Panc1 (cell line): ENCODE data around the gene UCP3.

Source experiments
- CTCF ChIP-seq: fragments of 450-650 bp; IDR thresholded peaks from 2 replicates; pipeline ENCODE4 v1.5.1; 2017; ENCODE audit warnings: mild to moderate bottlenecking
- POLR2AphosphoS5 ChIP-seq: IDR thresholded peaks from 2 replicates; pipeline ENCODE4 v1.6.1; 2012; ENCODE audit warnings: mild to moderate bottlenecking, low read depth, low read length, moderate library complexity
- REST ChIP-seq, 2 experiments: IDR thresholded peaks; 2 replicates each; pipeline ENCODE4 v1.6.1; 2011 to 2012; ENCODE audit warnings: low read depth in 2 of 2, control low read depth in 1 of 2, low read length in 1 of 2, mild to moderate bottlenecking in 1 of 2, moderate library complexity in 1 of 2; ENCODE audit not compliant: insufficient read depth in 1 of 2
- SIN3A ChIP-seq: IDR thresholded peaks from 2 replicates; pipeline ENCODE4 v1.6.1; 2012; ENCODE audit warnings: low read depth, mild to moderate bottlenecking, low read length, moderate library complexity, borderline replicate concordance; ENCODE audit not compliant: insufficient read depth
- TCF7L2 ChIP-seq: IDR thresholded peaks from 2 replicates; pipeline ENCODE4 v1.6.1; 2011; ENCODE audit warnings: mild to moderate bottlenecking, low read depth, low read length, inconsistent platforms

- TF ChIP-seq CTCF (no peak), TCF7L2 (no peak), POLR2AphosphoS5 (no peak), REST (IDR thresholded peaks at IDR 0.05; ENCODE audit: insufficient read depth in 1 of 2, low read depth in 2 of 2, low read length in 1 of 2) (no peak), SIN3A (no peak)
These were observed 30.3 kb downstream of the UCP3 start for GRCh38 chr11:73978576-73979086.
